Vagina (tissue), 2 donors: ENCODE measurements around the gene KRTAP10-1. TPM values are rescaled to one million over a fixed set of nuclear protein-coding genes. Genes with fewer than 3 reads are reported as not detected.

ENCODE experiments used
- DNase-seq, 2 donors: peaks; one replicate each; pipeline ENCODE4 v3.0.0-alpha.2; 2017; ENCODE audit errors: extremely low spot score in 2 of 2
- H3K27ac ChIP-seq: fragments of 200-600 bp; sonication (generic); one replicate; pipeline ENCODE4 v1.5.1; 2019
- H3K27me3 ChIP-seq: fragments of 200-600 bp; sonication (generic); one replicate; pipeline ENCODE4 v1.5.1; 2019
- H3K36me3 ChIP-seq, 2 donors: fragments of 200-600 bp; sonication (generic); one replicate each; pipeline ENCODE4 v1.5.1; 2017 to 2019
- H3K4me1 ChIP-seq: fragments of 200-600 bp; sonication (generic); one replicate; pipeline ENCODE4 v1.5.1; 2019
- H3K4me3 ChIP-seq, 2 donors: fragments of 200-600 bp; sonication (generic); 1 replicate in 1 of 2; 2 replicates in 1 of 2; pipeline ENCODE4 v1.5.1; 2016 to 2019
- H3K9me3 ChIP-seq: fragments of 200-600 bp; sonication (generic); one replicate; pipeline ENCODE4 v1.5.1; 2019
- POLR2A ChIP-seq, 2 donors: fragments of 450-650 bp; IDR thresholded peaks; one replicate each; pipeline ENCODE4 v1.6.1; 2017; ENCODE audit warnings: antibody characterized with exemption in 2 of 2, mild to moderate bottlenecking in 2 of 2, moderate library complexity in 2 of 2
- POLR2AphosphoS5 ChIP-seq, 2 donors: sonication (generic); formaldehyde crosslinking; IDR thresholded peaks; one replicate each; pipeline ENCODE4 v1.9.0; 2017; ENCODE audit warnings: antibody characterized with exemption in 2 of 2, mild to moderate bottlenecking in 2 of 2, low read depth in 1 of 2; ENCODE audit not compliant: insufficient read depth in 1 of 2
- intact Hi-C: fragments of 100-400 bp; cut with DNase I; formaldehyde crosslinking; loops from one replicate; pipeline ENCODE4 v1.15.1; 2023
- total RNA-seq: library from RNA; depleted of rRNA; stranded (reverse); fragments of >200 nt; gene quantifications from one replicate; pipeline ENCODE4 v1.2.3, GENCODE V29; 2016
- TF ChIP-seq, protein P1 (sequence below), 3 experiments: fragments of 450-650 bp in 2 of 3; fragments of 200-600 bp in 1 of 3; sonication (generic) in 1 of 3; IDR thresholded peaks; one replicate each; pipeline ENCODE4 v1.5.1; 2017 to 2019; ENCODE audit warnings: antibody characterized with exemption in 3 of 3, mild to moderate bottlenecking in 2 of 3, moderate library complexity in 2 of 3

KRTAP10-1 gene
- total RNA-seq, 1 donor from 2014 or later, result not detected

DNA sequence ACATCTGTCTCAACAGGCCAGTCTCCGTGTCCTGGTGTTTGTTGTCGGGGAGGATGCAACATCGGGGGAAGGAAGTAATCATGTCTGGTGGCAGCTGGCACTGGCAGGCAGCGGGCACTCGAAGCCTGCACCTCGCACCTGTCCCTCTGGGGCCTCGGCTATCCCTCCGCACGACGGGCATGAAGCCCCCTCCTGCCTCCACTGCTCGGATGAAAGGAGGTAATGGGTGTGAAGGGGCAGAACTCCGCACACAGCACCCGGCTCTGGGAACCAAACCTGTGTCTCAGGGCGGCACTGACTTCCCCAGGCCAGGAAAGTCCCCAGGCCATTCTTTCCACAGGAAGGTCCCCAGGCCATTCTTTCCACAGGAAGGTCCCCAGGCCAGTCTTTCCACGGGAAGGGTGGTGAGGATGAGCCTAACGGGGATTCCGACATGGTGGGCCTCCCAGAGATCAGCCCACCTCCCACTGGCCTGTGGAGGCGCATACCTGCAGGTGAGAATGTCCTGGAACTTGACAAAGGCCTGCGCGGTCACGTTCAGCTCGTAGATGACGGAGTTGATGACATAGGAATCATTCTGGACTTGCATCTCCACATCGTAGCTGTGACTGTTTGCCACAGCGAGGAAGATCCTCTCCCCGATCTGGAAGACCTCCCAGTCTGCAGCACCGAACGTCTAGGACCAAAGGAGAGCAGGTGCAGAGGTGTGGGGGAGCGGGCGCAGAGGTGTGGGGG lies 31.1 kb downstream of the KRTAP10-1 start:
- intact Hi-C loops, result no loop called here
- H3K4me3 ChIP-seq, result no peak overlapping the region
- H3K36me3 ChIP-seq, result no peaks in the 10 kb centered on the region
- TF ChIP-seq, protein P1, sequence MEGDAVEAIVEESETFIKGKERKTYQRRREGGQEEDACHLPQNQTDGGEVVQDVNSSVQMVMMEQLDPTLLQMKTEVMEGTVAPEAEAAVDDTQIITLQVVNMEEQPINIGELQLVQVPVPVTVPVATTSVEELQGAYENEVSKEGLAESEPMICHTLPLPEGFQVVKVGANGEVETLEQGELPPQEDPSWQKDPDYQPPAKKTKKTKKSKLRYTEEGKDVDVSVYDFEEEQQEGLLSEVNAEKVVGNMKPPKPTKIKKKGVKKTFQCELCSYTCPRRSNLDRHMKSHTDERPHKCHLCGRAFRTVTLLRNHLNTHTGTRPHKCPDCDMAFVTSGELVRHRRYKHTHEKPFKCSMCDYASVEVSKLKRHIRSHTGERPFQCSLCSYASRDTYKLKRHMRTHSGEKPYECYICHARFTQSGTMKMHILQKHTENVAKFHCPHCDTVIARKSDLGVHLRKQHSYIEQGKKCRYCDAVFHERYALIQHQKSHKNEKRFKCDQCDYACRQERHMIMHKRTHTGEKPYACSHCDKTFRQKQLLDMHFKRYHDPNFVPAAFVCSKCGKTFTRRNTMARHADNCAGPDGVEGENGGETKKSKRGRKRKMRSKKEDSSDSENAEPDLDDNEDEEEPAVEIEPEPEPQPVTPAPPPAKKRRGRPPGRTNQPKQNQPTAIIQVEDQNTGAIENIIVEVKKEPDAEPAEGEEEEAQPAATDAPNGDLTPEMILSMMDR (IDR thresholded peaks at IDR 0.05), result no peak
- TF ChIP-seq POLR2A (IDR thresholded peaks at IDR 0.05) (no peak), POLR2AphosphoS5 (IDR thresholded peaks at IDR 0.05; ENCODE audit: insufficient read depth in 1 of 2, low read depth in 1 of 2) (no peak)
- DNase-seq, result no peak
- H3K4me1 ChIP-seq, result peaks cover 11% of the 10 kb centered on the region
- no peaks in the 10 kb centered on the region for H3K27me3 ChIP-seq
- no peak overlapping the region for H3K27ac ChIP-seq
- no peaks in the 10 kb centered on the region for H3K9me3 ChIP-seq

DNA sequence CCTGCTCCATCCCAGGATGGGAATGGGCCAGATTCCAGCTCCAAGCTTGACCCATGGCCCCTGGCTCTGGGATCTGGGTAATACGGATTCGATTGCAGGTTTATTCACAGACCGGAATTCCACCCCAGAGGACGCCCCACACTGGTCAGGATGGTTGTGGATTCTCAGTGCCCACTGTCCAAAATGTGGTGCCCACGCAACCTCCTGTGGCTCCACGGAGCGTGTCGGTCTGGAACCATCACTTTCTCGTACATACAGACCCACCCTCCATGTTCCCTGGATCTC lies 31.6 kb downstream of the KRTAP10-1 start:
- TF ChIP-seq POLR2AphosphoS5 (IDR thresholded peaks at IDR 0.05; ENCODE audit: insufficient read depth in 1 of 2, low read depth in 1 of 2), result no peak
- TF ChIP-seq POLR2A (IDR thresholded peaks at IDR 0.05), result no peak
- TF ChIP-seq, protein P1 (IDR thresholded peaks at IDR 0.05), result no peak
- Histone ChIP-seq H3K9me3 (no peaks in the 10 kb centered on the region), H3K27me3 (no peaks in the 10 kb centered on the region), H3K4me1 (peaks cover 11% of the 10 kb centered on the region), H3K4me3 (no peak overlapping the region), H3K36me3 (no peaks in the 10 kb centered on the region), H3K27ac (no peak overlapping the region)
- intact Hi-C loops, result no loop called here
- DNase-seq, result no peak

DNA sequence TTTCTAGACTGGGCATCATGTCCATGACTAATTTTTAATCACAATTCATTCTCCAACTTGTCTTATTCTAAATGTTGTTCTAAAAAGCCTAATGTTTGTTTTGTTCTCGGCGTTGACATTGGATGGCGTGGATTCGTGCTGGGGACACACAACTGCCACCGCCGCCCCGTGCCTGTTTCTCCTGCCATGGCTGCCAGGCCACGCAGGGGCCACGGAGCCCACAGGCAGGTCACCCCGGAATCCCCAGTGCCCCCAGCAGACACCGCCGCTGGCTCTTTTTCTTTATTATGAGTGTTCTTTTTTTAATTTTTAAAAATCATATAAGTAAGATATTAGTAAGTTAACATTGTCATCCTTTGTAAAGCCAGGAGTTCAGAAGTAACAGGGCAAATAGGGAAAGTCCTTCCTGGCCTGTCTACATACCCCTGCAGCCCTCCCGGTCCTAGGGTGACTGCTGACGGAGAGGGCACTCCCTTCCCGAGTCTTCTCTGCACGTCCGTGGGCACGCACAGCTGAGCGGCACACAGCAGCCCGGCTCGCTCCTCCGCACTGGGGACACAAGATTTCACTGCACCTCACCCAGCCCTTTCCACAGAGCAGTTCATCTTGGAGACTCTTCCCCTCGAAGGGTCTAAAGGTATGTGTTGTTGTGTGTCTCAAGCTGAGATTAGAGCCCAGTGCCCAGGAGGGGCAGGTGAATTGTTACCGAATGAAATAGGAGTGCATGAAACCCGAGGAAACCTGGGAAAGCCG lies 32.1 kb downstream of the KRTAP10-1 start:
- H3K36me3 ChIP-seq, result no peaks in the 10 kb centered on the region
- H3K27me3 ChIP-seq, result no peaks in the 10 kb centered on the region
- DNase-seq, result no peak
- no peak overlapping the region for H3K4me3 ChIP-seq
- no peak overlapping the region for H3K27ac ChIP-seq
- H3K9me3 ChIP-seq, result no peaks in the 10 kb centered on the region
- TF ChIP-seq POLR2AphosphoS5 (IDR thresholded peaks at IDR 0.05; ENCODE audit: insufficient read depth in 1 of 2, low read depth in 1 of 2), result no peak
- TF ChIP-seq POLR2A (IDR thresholded peaks at IDR 0.05), result no peak
- TF ChIP-seq, protein P1 (IDR thresholded peaks at IDR 0.05), result no peak
- H3K4me1 ChIP-seq, result peaks cover 11% of the 10 kb centered on the region
- intact Hi-C loops, result no loop called here

DNA sequence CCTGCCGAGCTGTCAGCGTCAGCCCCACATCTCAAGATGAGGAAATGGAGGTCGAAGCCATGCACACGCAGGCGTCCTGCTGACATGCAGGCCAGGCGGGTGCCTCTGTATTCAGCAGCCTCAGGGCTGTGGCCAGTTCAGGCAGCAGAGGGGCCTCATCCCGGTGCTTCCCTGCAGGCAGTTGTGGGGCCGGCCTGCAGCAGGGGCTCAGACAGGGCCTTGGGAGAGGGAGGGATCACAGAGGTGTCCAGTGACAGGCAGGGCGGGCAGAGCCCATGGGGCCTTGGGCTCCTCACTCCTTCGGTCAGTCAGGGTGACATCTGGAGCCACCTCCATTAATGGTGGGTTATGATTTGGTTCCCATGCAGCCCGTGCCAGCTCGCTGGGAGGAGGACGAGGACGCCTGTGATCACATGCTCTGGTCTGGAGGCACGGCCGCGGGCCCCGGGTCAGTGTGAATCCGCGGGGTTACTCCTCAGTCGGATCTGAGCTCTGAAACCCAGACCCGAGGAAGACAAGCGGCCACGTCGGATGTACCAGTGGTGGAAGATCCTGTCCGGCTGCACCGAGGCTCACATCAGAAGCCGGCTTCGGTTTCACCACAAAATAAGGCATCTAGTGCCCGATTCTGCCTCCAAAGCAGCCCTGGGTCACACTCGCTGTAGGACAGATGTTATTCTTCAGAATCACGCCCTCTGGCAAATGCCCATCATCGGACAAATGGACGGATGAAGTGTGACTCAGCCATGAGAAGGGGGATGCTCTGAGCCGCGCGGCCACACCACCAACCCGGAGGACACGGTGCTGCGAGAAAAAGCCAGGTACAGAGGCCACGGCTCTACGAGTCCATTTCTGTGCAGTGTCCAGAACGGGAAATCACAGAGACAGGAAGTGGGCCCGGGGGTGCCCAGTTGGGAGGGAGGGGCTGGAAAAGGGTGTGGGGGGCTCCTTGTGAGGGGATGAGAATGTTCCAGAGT lies 33.4 kb downstream of the KRTAP10-1 start:
- H3K9me3 ChIP-seq, result no peaks in the 10 kb centered on the region
- no peak overlapping the region for H3K27ac ChIP-seq
- no peak overlapping the region for H3K4me3 ChIP-seq
- H3K4me1 ChIP-seq, result peaks cover 11% of the 10 kb centered on the region
- no peak for TF ChIP-seq POLR2AphosphoS5 (IDR thresholded peaks at IDR 0.05; ENCODE audit: insufficient read depth in 1 of 2, low read depth in 1 of 2)
- TF ChIP-seq POLR2A (IDR thresholded peaks at IDR 0.05), result no peak
- TF ChIP-seq, protein P1 (IDR thresholded peaks at IDR 0.05), result no peak
- DNase-seq, result no peak
- intact Hi-C loops, result no loop called here
- no peaks in the 10 kb centered on the region for H3K36me3 ChIP-seq
- no peaks in the 10 kb centered on the region for H3K27me3 ChIP-seq
